ENCODE results near the gene DEF6. TPM values are rescaled to one million over a fixed set of nuclear protein-coding genes. Genes with fewer than 3 reads are reported as not detected.

The DEF6 gene
- total and polyA plus RNA-seq, 2 of the 13 experiments (the other 11 are each of a cell fraction or from before 2014, with no cell fraction given), result 5.2 to 10.0 TPM

GRCh38 chr6:35342258-35343091, 44.9 kb downstream of the DEF6 start, which contains the start of gene PPARD (continued):
- TF ChIP-seq ZNF652 (CRISPR knock-in tag; IDR thresholded peaks at IDR 0.05; ENCODE audit: borderline replicate concordance, low read depth), result peak; percentile 47; the same call in 1 of the 2 replicates
- TF ChIP-seq POLR2AphosphoS2 (IDR thresholded peaks at IDR 0.05; ENCODE audit: low read depth, low read length), result no peak
- no peak for TF ChIP-seq JUN (CRISPR knock-in tag; IDR thresholded peaks at IDR 0.05)
- peak; percentile 89; the same call in 1 of the 2 replicates for TF ChIP-seq ZNF709 (CRISPR knock-in tag; IDR thresholded peaks at IDR 0.05)
- no peak for TF ChIP-seq SNRNP70 (IDR thresholded peaks at IDR 0.05; ENCODE audit: low read depth, low read length)
- TF ChIP-seq NR2F1 (CRISPR knock-in tag; IDR thresholded peaks at IDR 0.05), result peak in 1 of 2 experiments; percentile 11; a peak in 2 of 4 replicates
- TF ChIP-seq REPIN1 (CRISPR knock-in tag; IDR thresholded peaks at IDR 0.05; ENCODE audit: borderline replicate concordance, low read depth), result peak; percentile 97; the same call in 1 of the 2 replicates
- TF ChIP-seq PRDM4 (CRISPR knock-in tag; IDR thresholded peaks at IDR 0.05; ENCODE audit: borderline replicate concordance), result no peak
- TF ChIP-seq GATAD2A (CRISPR knock-in tag; IDR thresholded peaks at IDR 0.05), result peak; percentile 79
- peak; percentile 53; the same call in 1 of the 2 replicates for TF ChIP-seq ZNF639 (CRISPR knock-in tag; conservative IDR thresholded peaks at IDR 0.05)
- TF ChIP-seq GLMP (CRISPR knock-in tag; IDR thresholded peaks at IDR 0.05; ENCODE audit: borderline replicate concordance), result no peak
- 0 out of 2 replicates have a peak, but pooled peaks have one; percentile 35 for TF ChIP-seq ZNF275 (CRISPR knock-in tag; IDR thresholded peaks at IDR 0.05; ENCODE audit: borderline replicate concordance)
- TF ChIP-seq ZNF414 (CRISPR knock-in tag; IDR thresholded peaks at IDR 0.05), result no peak; the same call in 1 of the 2 replicates
- TF ChIP-seq ATRX (CRISPR knock-in tag; IDR thresholded peaks at IDR 0.05; ENCODE audit: borderline replicate concordance), result no peak
- no peak for TF ChIP-seq PLRG1 (conservative IDR thresholded peaks at IDR 0.05)
- TF ChIP-seq TCF12 (IDR thresholded peaks at IDR 0.05), result no peak
- peak; percentile 46; the same call in 1 of the 2 replicates for TF ChIP-seq TCF12 (CRISPR knock-in tag; IDR thresholded peaks at IDR 0.05)
- peak; percentile 72; the same call in 1 of the 2 replicates for TF ChIP-seq KDM4B (CRISPR knock-in tag; IDR thresholded peaks at IDR 0.05)
- peak; percentile 44; the same call in 1 of the 2 replicates for TF ChIP-seq UBTF (CRISPR knock-in tag; IDR thresholded peaks at IDR 0.05)
- no peak for TF ChIP-seq ZNF3 (CRISPR knock-in tag; IDR thresholded peaks at IDR 0.05)

Data from HepG2 (cell line).